Measurements from ENCODE around the gene ARHGAP18. TPM values are rescaled to one million over a fixed set of nuclear protein-coding genes. Genes with fewer than 3 reads are reported as not detected.

The ARHGAP18 gene
- total and polyA plus RNA-seq, 2 donors = 4.9 to 39.5 TPM

- H3K27ac ChIP-seq (ENCODE audit: low read depth) = no peak overlapping the region
- no peak for DNase-seq (ENCODE audit: extremely low spot score)
- no peak overlapping the region for H3K4me3 ChIP-seq (ENCODE audit: low read depth, low read length)
- 84% methylated on average over 2 of the region's 2 CpGs for WGBS
- H3K4me1 ChIP-seq (ENCODE audit: insufficient read depth) = no peaks in the 10 kb centered on the region
- H3K36me3 ChIP-seq (ENCODE audit: insufficient read depth) = no peaks in the 10 kb centered on the region
These were observed 32.2 kb downstream of the ARHGAP18 start for GRCh38 chr6:129677620-129678325.

- H3K36me3 ChIP-seq (ENCODE audit: insufficient read depth) = no peaks in the 10 kb centered on the region
- no peak overlapping the region for H3K4me3 ChIP-seq (ENCODE audit: low read depth, low read length)
- no peak overlapping the region for H3K27ac ChIP-seq (ENCODE audit: low read depth)
- no peaks in the 10 kb centered on the region for H3K4me1 ChIP-seq (ENCODE audit: insufficient read depth)
- DNase-seq (ENCODE audit: extremely low spot score) = no peak
- 90% methylated on average over 5 of the region's 5 CpGs for WGBS
These were observed 34.1 kb downstream of the ARHGAP18 start for GRCh38 chr6:129675669-129676472.

GRCh38 chr6:129673748-129674147 lies 36.2 kb downstream of the ARHGAP18 start:
- H3K36me3 ChIP-seq (ENCODE audit: insufficient read depth) = no peaks in the 10 kb centered on the region
- no peak overlapping the region for H3K4me3 ChIP-seq (ENCODE audit: low read depth, low read length)
- no peak overlapping the region for H3K27ac ChIP-seq (ENCODE audit: low read depth)
- DNase-seq (ENCODE audit: extremely low spot score) = no peak
- no peaks in the 10 kb centered on the region for H3K4me1 ChIP-seq (ENCODE audit: insufficient read depth)

GRCh38 chr6:129672881-129673631 lies 36.9 kb downstream of the ARHGAP18 start:
- no peak for DNase-seq (ENCODE audit: extremely low spot score)
- 33% methylated on average over 2 of the region's 2 CpGs for WGBS

GRCh38 chr6:129672341-129672682 lies 37.7 kb downstream of the ARHGAP18 start:
- Histone ChIP-seq H3K27ac (ENCODE audit: low read depth) (no peak overlapping the region), H3K36me3 (ENCODE audit: insufficient read depth) (no peaks in the 10 kb centered on the region), H3K4me3 (ENCODE audit: low read depth, low read length) (no peak overlapping the region), H3K4me1 (ENCODE audit: insufficient read depth) (no peaks in the 10 kb centered on the region)
- DNase-seq (ENCODE audit: extremely low spot score) = no peak
- WGBS = 88% methylated on average over 2 of the region's 2 CpGs

More at GRCh38 chr6:129672881-129673631, 36.9 kb downstream of the ARHGAP18 start:
- Histone ChIP-seq H3K27ac (ENCODE audit: low read depth) (peak overlapping the region; percentile 19), H3K4me1 (ENCODE audit: insufficient read depth) (no peaks in the 10 kb centered on the region), H3K36me3 (ENCODE audit: insufficient read depth) (no peaks in the 10 kb centered on the region), H3K4me3 (ENCODE audit: low read depth, low read length) (no peak overlapping the region)

GRCh38 chr6:129671442-129672340 lies 38.3 kb downstream of the ARHGAP18 start:
- Histone ChIP-seq H3K27ac (ENCODE audit: low read depth) (no peak overlapping the region), H3K36me3 (ENCODE audit: insufficient read depth) (no peaks in the 10 kb centered on the region), H3K4me3 (ENCODE audit: low read depth, low read length) (no peak overlapping the region), H3K4me1 (ENCODE audit: insufficient read depth) (no peaks in the 10 kb centered on the region)
- WGBS = 86% methylated on average over 10 of the region's 10 CpGs
- DNase-seq (ENCODE audit: extremely low spot score) = no peak

- no peak for DNase-seq (ENCODE audit: extremely low spot score)
These were observed 39.3 kb downstream of the ARHGAP18 start for GRCh38 chr6:129670634-129671033.

GRCh38 chr6:129667621-129668020 lies 42.4 kb downstream of the ARHGAP18 start:
- Histone ChIP-seq H3K4me1 (ENCODE audit: insufficient read depth) (no peaks in the 10 kb centered on the region), H3K27ac (ENCODE audit: low read depth) (no peak overlapping the region), H3K4me3 (ENCODE audit: low read depth, low read length) (no peak overlapping the region), H3K36me3 (ENCODE audit: insufficient read depth) (no peaks in the 10 kb centered on the region)
- no peak for DNase-seq (ENCODE audit: extremely low spot score)

More at GRCh38 chr6:129670634-129671033, 39.3 kb downstream of the ARHGAP18 start:
- no peak overlapping the region for H3K4me3 ChIP-seq (ENCODE audit: low read depth, low read length)
- no peak overlapping the region for H3K27ac ChIP-seq (ENCODE audit: low read depth)
- H3K36me3 ChIP-seq (ENCODE audit: insufficient read depth) = no peaks in the 10 kb centered on the region
- 90% methylated on average over 3 of the region's 3 CpGs for WGBS
- no peaks in the 10 kb centered on the region for H3K4me1 ChIP-seq (ENCODE audit: insufficient read depth)

- no peak overlapping the region for H3K4me3 ChIP-seq (ENCODE audit: low read depth, low read length)
These were observed 42.9 kb downstream of the ARHGAP18 start for GRCh38 chr6:129667034-129667433.

GRCh38 chr6:129665555-129665954 lies 44.4 kb downstream of the ARHGAP18 start:
- H3K27ac ChIP-seq (ENCODE audit: low read depth) = no peak overlapping the region
- no peak overlapping the region for H3K4me3 ChIP-seq (ENCODE audit: low read depth, low read length)
- H3K36me3 ChIP-seq (ENCODE audit: insufficient read depth) = no peaks in the 10 kb centered on the region
- no peaks in the 10 kb centered on the region for H3K4me1 ChIP-seq (ENCODE audit: insufficient read depth)
- DNase-seq (ENCODE audit: extremely low spot score) = no peak
- 90% methylated on average over 3 of the region's 3 CpGs for WGBS

More at GRCh38 chr6:129667034-129667433, 42.9 kb downstream of the ARHGAP18 start:
- no peak for DNase-seq (ENCODE audit: extremely low spot score)
- Histone ChIP-seq H3K27ac (ENCODE audit: low read depth) (no peak overlapping the region), H3K36me3 (ENCODE audit: insufficient read depth) (no peaks in the 10 kb centered on the region), H3K4me1 (ENCODE audit: insufficient read depth) (no peaks in the 10 kb centered on the region)

- 72% methylated on average over 3 of the region's 3 CpGs for WGBS
- Histone ChIP-seq H3K36me3 (ENCODE audit: insufficient read depth) (no peaks in the 10 kb centered on the region), H3K4me1 (ENCODE audit: insufficient read depth) (no peaks in the 10 kb centered on the region), H3K27ac (ENCODE audit: low read depth) (no peak overlapping the region), H3K4me3 (ENCODE audit: low read depth, low read length) (no peak overlapping the region)
- DNase-seq (ENCODE audit: extremely low spot score) = no peak
These were observed 46.4 kb downstream of the ARHGAP18 start for GRCh38 chr6:129663531-129663930.

GRCh38 chr6:129662980-129663431 lies 47.0 kb downstream of the ARHGAP18 start:
- H3K4me3 ChIP-seq (ENCODE audit: low read depth, low read length) = no peak overlapping the region
- 88% methylated on average over 4 of the region's 4 CpGs for WGBS
- H3K27ac ChIP-seq (ENCODE audit: low read depth) = no peak overlapping the region
- H3K36me3 ChIP-seq (ENCODE audit: insufficient read depth) = no peaks in the 10 kb centered on the region
- H3K4me1 ChIP-seq (ENCODE audit: insufficient read depth) = no peaks in the 10 kb centered on the region
- no peak for DNase-seq (ENCODE audit: extremely low spot score)

- WGBS = 74% methylated on average over 2 of the region's 2 CpGs
These were observed 47.6 kb downstream of the ARHGAP18 start for GRCh38 chr6:129662406-129662766.

More at GRCh38 chr6:129662406-129662766, 47.6 kb downstream of the ARHGAP18 start:
- H3K4me1 ChIP-seq (ENCODE audit: insufficient read depth) = no peaks in the 10 kb centered on the region
- no peaks in the 10 kb centered on the region for H3K36me3 ChIP-seq (ENCODE audit: insufficient read depth)
- DNase-seq (ENCODE audit: extremely low spot score) = no peak
- no peak overlapping the region for H3K4me3 ChIP-seq (ENCODE audit: low read depth, low read length)
- H3K27ac ChIP-seq (ENCODE audit: low read depth) = no peak overlapping the region
